T1000 (cell line): ENCODE data around the gene PYY.

Source experiments
- DNase-seq: peaks from one replicate; lab custom pipeline; 2025; ENCODE audit warnings: mixed read lengths; lab: John Stamatoyannopoulos, UW

Gene PYY

GRCh38 chr17:43914451-43914850 lies 39.3 kb downstream of the PYY start:
- DNase-seq: no peak

GRCh38 chr17:43913584-43913983 lies 40.2 kb downstream of the PYY start:
- no peak for DNase-seq

- no peak for DNase-seq
Measured at GRCh38 chr17:43912635-43913304, 41.0 kb downstream of the PYY start.

- DNase-seq: no peak
Measured at GRCh38 chr17:43911904-43912303, 41.8 kb downstream of the PYY start.

GRCh38 chr17:43909537-43910231 lies 44.1 kb downstream of the PYY start:
- DNase-seq: no peak

GRCh38 chr17:43907998-43908721 lies 45.6 kb downstream of the PYY start:
- no peak for DNase-seq

- DNase-seq: no peak
Measured at GRCh38 chr17:43907425-43907981, 46.2 kb downstream of the PYY start, which contains the start of gene MPP2. Gene MPP2 (minus strand): TSS chr17:43907536. CDS start chr17:43904460, 3,076 bp downstream.

- DNase-seq: no peak
Measured at GRCh38 chr17:43906951-43907424, 46.8 kb downstream of the PYY start.

GRCh38 chr17:43905985-43906852 lies 47.5 kb downstream of the PYY start:
- DNase-seq: no peak

GRCh38 chr17:43905400-43905984 lies 48.2 kb downstream of the PYY start:
- DNase-seq: no peak
